AG09309 (cell line): ENCODE measurements around the gene HOATZ.

Experiments
- DNase-seq: peaks from one replicate; pipeline ENCODE4 v3.0.0-alpha.2; 2010; ENCODE audit warnings: low read depth
- H3K4me3 ChIP-seq: 2 replicates; pipeline ENCODE4 v1.5.1; 2011; ENCODE audit warnings: mild to moderate bottlenecking, low read depth, low read length, moderate library complexity; ENCODE audit not compliant: control insufficient read depth
- CTCF ChIP-seq: IDR thresholded peaks from 2 replicates; pipeline ENCODE4 v1.5.1; 2011; ENCODE audit warnings: mild to moderate bottlenecking, low read depth, low read length, inconsistent platforms; ENCODE audit not compliant: insufficient read depth, control insufficient read depth; ENCODE audit errors: missing control alignments

HOATZ gene

GRCh38 chr11:111540937-111541253 is 26.3 kb downstream of the HOATZ start:
- TF ChIP-seq CTCF: no peak
- DNase-seq: no peak
- peak overlapping the region; percentile 81 for H3K4me3 ChIP-seq

- TF ChIP-seq CTCF: no peak
- peak overlapping the region; percentile 81 for H3K4me3 ChIP-seq
Observed at GRCh38 chr11:111541254-111542061, 26.9 kb downstream of the HOATZ start.

GRCh38 chr11:111542606-111543275 is 28.2 kb downstream of the HOATZ start:
- H3K4me3 ChIP-seq: no peak overlapping the region
- no peak for TF ChIP-seq CTCF
- no peak for DNase-seq

More at GRCh38 chr11:111541254-111542061, 26.9 kb downstream of the HOATZ start:
- no peak for DNase-seq

GRCh38 chr11:111548525-111548924 is 33.9 kb downstream of the HOATZ start:
- DNase-seq: no peak
- H3K4me3 ChIP-seq: no peak overlapping the region
- no peak for TF ChIP-seq CTCF

GRCh38 chr11:111549196-111549868 is 34.8 kb downstream of the HOATZ start:
- DNase-seq: no peak
- no peak for TF ChIP-seq CTCF
- H3K4me3 ChIP-seq: no peak overlapping the region

- TF ChIP-seq CTCF: no peak
- no peak for DNase-seq
- no peak overlapping the region for H3K4me3 ChIP-seq
Observed at GRCh38 chr11:111549869-111550203, 35.3 kb downstream of the HOATZ start.
